Panc1 (cell line): ENCODE results near the gene MIS18A.

Experiments
- CTCF ChIP-seq: fragments of 450-650 bp; IDR thresholded peaks from 2 replicates; pipeline ENCODE4 v1.5.1; 2017; ENCODE audit warnings: mild to moderate bottlenecking
- POLR2AphosphoS5 ChIP-seq: IDR thresholded peaks from 2 replicates; pipeline ENCODE4 v1.6.1; 2012; ENCODE audit warnings: mild to moderate bottlenecking, low read depth, low read length, moderate library complexity
- REST ChIP-seq, 2 experiments: IDR thresholded peaks; 2 replicates each; pipeline ENCODE4 v1.6.1; 2011 to 2012; ENCODE audit warnings: low read depth in 2 of 2, control low read depth in 1 of 2, low read length in 1 of 2, mild to moderate bottlenecking in 1 of 2, moderate library complexity in 1 of 2; ENCODE audit not compliant: insufficient read depth in 1 of 2
- SIN3A ChIP-seq: IDR thresholded peaks from 2 replicates; pipeline ENCODE4 v1.6.1; 2012; ENCODE audit warnings: low read depth, mild to moderate bottlenecking, low read length, moderate library complexity, borderline replicate concordance; ENCODE audit not compliant: insufficient read depth
- TCF7L2 ChIP-seq: IDR thresholded peaks from 2 replicates; pipeline ENCODE4 v1.6.1; 2011; ENCODE audit warnings: mild to moderate bottlenecking, low read depth, low read length, inconsistent platforms

GRCh38 chr21:32238063-32238462 lies 40.8 kb downstream of the MIS18A start:
- TF ChIP-seq CTCF (no peak), REST (IDR thresholded peaks at IDR 0.05; ENCODE audit: insufficient read depth in 1 of 2, low read depth in 2 of 2, low read length in 1 of 2) (no peak), SIN3A (no peak), POLR2AphosphoS5 (no peak), TCF7L2 (no peak)
